Cardiac fibroblast (primary cell): ENCODE results near the gene OR2T34.
"Not testable (repeated sequence)": the region's sequence is repeated elsewhere in the genome, so short reads cannot be mapped to it uniquely, and the experiment has no call there.

Experiments used
- DNase-seq, 2 donors: peaks; one replicate each; pipeline versions ENCODE4 v3.0.0 to v3.0.0-alpha.2; 2010; ENCODE audit warnings: low read depth in 2 of 2
- H3K4me3 ChIP-seq, 2 donors: replicated peaks in 1 of 2; 1 replicate in 1 of 2; 2 replicates in 1 of 2; pipeline ENCODE4 v1.5.1; 2011; ENCODE audit warnings: low read depth in 2 of 2, low read length in 2 of 2, mild to moderate bottlenecking in 2 of 2, moderate library complexity in 1 of 2
- CTCF ChIP-seq: IDR thresholded peaks from one replicate; pipeline ENCODE4 v1.5.1; 2011; ENCODE audit warnings: low read depth, mild to moderate bottlenecking, low read length, inconsistent platforms

The OR2T34 gene

GRCh38 chr1:248574657-248575056 is at the start of gene OR2T34:
Gene OR2T34, minus strand, starts transcription at chr1:248574757. Its CDS starts 0 bp downstream, at chr1:248574757.
- DNase-seq, H3K4me3 ChIP-seq: not testable (repeated sequence)

GRCh38 chr1:248622570-248623001 is 48.0 kb upstream of the OR2T34 start:
- peak; percentile 46 to 62 for DNase-seq
- peak; percentile 46 for TF ChIP-seq CTCF

GRCh38 chr1:248621770-248622169 is 47.2 kb upstream of the OR2T34 start:
- no peak for TF ChIP-seq CTCF

More at GRCh38 chr1:248622570-248623001, 48.0 kb upstream of the OR2T34 start:
- H3K4me3 ChIP-seq = no peak overlapping the region

GRCh38 chr1:248618878-248619277 is 44.3 kb upstream of the OR2T34 start:
- peak; percentile 52 to 75 for DNase-seq
- H3K4me3 ChIP-seq = no peak overlapping the region
- TF ChIP-seq CTCF = peak; percentile 69

More at GRCh38 chr1:248621770-248622169, 47.2 kb upstream of the OR2T34 start:
- no peak for DNase-seq
- H3K4me3 ChIP-seq = no peak overlapping the region

- DNase-seq = no peak
- no peak for TF ChIP-seq CTCF
- no peak overlapping the region for H3K4me3 ChIP-seq
Measured at GRCh38 chr1:248618119-248618518, 43.6 kb upstream of the OR2T34 start.

GRCh38 chr1:248613742-248614141 is 39.2 kb upstream of the OR2T34 start:
- H3K4me3 ChIP-seq = no peak overlapping the region
- DNase-seq = no peak
- no peak for TF ChIP-seq CTCF

- no peak for DNase-seq
- no peak for TF ChIP-seq CTCF
- H3K4me3 ChIP-seq = no peak overlapping the region
Measured at GRCh38 chr1:248611883-248612414, 37.4 kb upstream of the OR2T34 start.
